GM12873 (cell line): Measurements from ENCODE around the gene PRR22.

ENCODE experiments used
- CTCF ChIP-seq: IDR thresholded peaks from 2 replicates; pipeline ENCODE4 v1.5.1; 2012; ENCODE audit warnings: low read depth, mild to moderate bottlenecking, moderate library complexity, low read length, control low read depth; ENCODE audit not compliant: insufficient read depth; ENCODE audit errors: missing control alignments

Gene PRR22

GRCh38 chr19:5788422-5788821 lies 3.9 kb upstream of the PRR22 start:
- no peak for TF ChIP-seq CTCF

- no peak for TF ChIP-seq CTCF
These were observed 3.0 kb upstream of the PRR22 start for GRCh38 chr19:5787409-5788182.

- TF ChIP-seq CTCF: no peak
These were observed 2.3 kb upstream of the PRR22 start for GRCh38 chr19:5786593-5787408.

- no peak for TF ChIP-seq CTCF
These were observed 877 bp upstream of the PRR22 start for GRCh38 chr19:5785423-5785822.

- no peak for TF ChIP-seq CTCF
These were observed 1.3 kb downstream of the PRR22 start for GRCh38 chr19:5782945-5783919.

- no peak for TF ChIP-seq CTCF
These were observed 2.2 kb downstream of the PRR22 start for GRCh38 chr19:5782322-5782721.

GRCh38 chr19:5778402-5778801 lies 6.1 kb downstream of the PRR22 start:
- no peak for TF ChIP-seq CTCF
